SK-N-SH (cell line): ENCODE results near the gene MACROD2.

Source experiments
- EZH2phosphoT487 ChIP-seq: fragments of 200-600 bp; sonication (generic); IDR thresholded peaks from 2 replicates; pipeline ENCODE4 v1.6.1; 2017; ENCODE audit warnings: low read depth, mixed run types, mild to moderate bottlenecking, antibody characterized with exemption, moderate library complexity, borderline replicate concordance
- FOSL2 ChIP-seq: IDR thresholded peaks from 2 replicates; pipeline ENCODE4 v1.4.0; 2012; ENCODE audit warnings: low read depth, mild to moderate bottlenecking, moderate library complexity, borderline replicate concordance
- FOXJ3 ChIP-seq: sonication (generic); formaldehyde crosslinking; IDR thresholded peaks from 2 replicates; pipeline ENCODE4 v1.5.1; 2020; ENCODE audit warnings: mild to moderate bottlenecking, missing genetic modification reagents
- POLR2AphosphoS5 ChIP-seq: IDR thresholded peaks from 2 replicates; pipeline ENCODE4 v1.6.1; 2012; ENCODE audit warnings: low read depth, low read length
- RAD21 ChIP-seq: IDR thresholded peaks from 2 replicates; pipeline ENCODE4 v1.6.1; 2012; ENCODE audit warnings: mild to moderate bottlenecking, low read length
- RFX5 ChIP-seq: IDR thresholded peaks from 2 replicates; pipeline ENCODE4 v1.6.1; 2012; ENCODE audit warnings: mild to moderate bottlenecking, improper control_type of control experiment, low read length
- SMC3 ChIP-seq: IDR thresholded peaks from 2 replicates; pipeline ENCODE4 v1.6.1; 2012; ENCODE audit warnings: low read depth, low read length, improper control_type of control experiment
- TEAD4 ChIP-seq: IDR thresholded peaks from 2 replicates; pipeline ENCODE4 v1.4.0; 2012; ENCODE audit warnings: mild to moderate bottlenecking, borderline replicate concordance; ENCODE audit not compliant: insufficient read depth
- YY1 ChIP-seq: IDR thresholded peaks from 2 replicates; pipeline ENCODE4 v1.4.0; 2012; ENCODE audit warnings: low read depth, mild to moderate bottlenecking
- TF ChIP-seq, protein P1 (sequence below): fragments of 200-600 bp; sonication (generic); IDR thresholded peaks from 2 replicates; pipeline ENCODE4 v1.6.1; 2017; ENCODE audit warnings: antibody characterized with exemption, mild to moderate bottlenecking, moderate library complexity
- TF ChIP-seq, protein P2 (sequence below): IDR thresholded peaks from 2 replicates; pipeline ENCODE4 v1.6.1; 2012; ENCODE audit warnings: mild to moderate bottlenecking, low read depth, low read length, moderate library complexity
- TF ChIP-seq, protein P3 (sequence below): fragments of 150-350 bp; IDR thresholded peaks from 2 replicates; pipeline ENCODE4 v1.6.1; 2017; ENCODE audit warnings: antibody characterized with exemption, low read length, low read depth, borderline replicate concordance

DNA sequence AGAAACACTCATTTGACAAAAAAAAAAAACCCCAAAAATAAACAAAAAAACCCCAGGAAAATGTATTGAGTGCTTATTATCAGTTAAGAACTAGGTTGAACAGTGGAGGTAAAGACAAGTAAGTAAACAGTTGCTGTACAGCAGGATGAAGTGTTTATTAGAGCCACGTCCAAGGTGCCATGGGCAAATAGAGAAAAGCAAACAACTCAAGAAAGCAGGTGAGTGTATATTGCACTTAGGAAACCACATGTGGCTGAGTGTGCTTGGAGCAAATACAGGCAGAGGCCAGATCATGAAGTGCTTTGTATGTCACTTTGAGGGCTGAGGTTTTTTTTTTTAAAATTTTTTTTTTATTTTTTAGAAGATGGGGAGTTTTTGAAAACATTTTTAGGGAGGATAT is 98.3 kb downstream of the MACROD2 start:
- TF ChIP-seq RFX5, result no peak
- TF ChIP-seq FOSL2, result no peak
- TF ChIP-seq, protein P1, sequence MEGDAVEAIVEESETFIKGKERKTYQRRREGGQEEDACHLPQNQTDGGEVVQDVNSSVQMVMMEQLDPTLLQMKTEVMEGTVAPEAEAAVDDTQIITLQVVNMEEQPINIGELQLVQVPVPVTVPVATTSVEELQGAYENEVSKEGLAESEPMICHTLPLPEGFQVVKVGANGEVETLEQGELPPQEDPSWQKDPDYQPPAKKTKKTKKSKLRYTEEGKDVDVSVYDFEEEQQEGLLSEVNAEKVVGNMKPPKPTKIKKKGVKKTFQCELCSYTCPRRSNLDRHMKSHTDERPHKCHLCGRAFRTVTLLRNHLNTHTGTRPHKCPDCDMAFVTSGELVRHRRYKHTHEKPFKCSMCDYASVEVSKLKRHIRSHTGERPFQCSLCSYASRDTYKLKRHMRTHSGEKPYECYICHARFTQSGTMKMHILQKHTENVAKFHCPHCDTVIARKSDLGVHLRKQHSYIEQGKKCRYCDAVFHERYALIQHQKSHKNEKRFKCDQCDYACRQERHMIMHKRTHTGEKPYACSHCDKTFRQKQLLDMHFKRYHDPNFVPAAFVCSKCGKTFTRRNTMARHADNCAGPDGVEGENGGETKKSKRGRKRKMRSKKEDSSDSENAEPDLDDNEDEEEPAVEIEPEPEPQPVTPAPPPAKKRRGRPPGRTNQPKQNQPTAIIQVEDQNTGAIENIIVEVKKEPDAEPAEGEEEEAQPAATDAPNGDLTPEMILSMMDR, result no peak
- TF ChIP-seq, protein P2, sequence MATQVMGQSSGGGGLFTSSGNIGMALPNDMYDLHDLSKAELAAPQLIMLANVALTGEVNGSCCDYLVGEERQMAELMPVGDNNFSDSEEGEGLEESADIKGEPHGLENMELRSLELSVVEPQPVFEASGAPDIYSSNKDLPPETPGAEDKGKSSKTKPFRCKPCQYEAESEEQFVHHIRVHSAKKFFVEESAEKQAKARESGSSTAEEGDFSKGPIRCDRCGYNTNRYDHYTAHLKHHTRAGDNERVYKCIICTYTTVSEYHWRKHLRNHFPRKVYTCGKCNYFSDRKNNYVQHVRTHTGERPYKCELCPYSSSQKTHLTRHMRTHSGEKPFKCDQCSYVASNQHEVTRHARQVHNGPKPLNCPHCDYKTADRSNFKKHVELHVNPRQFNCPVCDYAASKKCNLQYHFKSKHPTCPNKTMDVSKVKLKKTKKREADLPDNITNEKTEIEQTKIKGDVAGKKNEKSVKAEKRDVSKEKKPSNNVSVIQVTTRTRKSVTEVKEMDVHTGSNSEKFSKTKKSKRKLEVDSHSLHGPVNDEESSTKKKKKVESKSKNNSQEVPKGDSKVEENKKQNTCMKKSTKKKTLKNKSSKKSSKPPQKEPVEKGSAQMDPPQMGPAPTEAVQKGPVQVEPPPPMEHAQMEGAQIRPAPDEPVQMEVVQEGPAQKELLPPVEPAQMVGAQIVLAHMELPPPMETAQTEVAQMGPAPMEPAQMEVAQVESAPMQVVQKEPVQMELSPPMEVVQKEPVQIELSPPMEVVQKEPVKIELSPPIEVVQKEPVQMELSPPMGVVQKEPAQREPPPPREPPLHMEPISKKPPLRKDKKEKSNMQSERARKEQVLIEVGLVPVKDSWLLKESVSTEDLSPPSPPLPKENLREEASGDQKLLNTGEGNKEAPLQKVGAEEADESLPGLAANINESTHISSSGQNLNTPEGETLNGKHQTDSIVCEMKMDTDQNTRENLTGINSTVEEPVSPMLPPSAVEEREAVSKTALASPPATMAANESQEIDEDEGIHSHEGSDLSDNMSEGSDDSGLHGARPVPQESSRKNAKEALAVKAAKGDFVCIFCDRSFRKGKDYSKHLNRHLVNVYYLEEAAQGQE, result no peak
- TF ChIP-seq POLR2AphosphoS5, result no peak
- TF ChIP-seq YY1, result no peak
- no peak for TF ChIP-seq EZH2phosphoT487
- TF ChIP-seq RAD21, result no peak
- TF ChIP-seq FOXJ3 (CRISPR knock-in tag), result no peak
- TF ChIP-seq, protein P3, sequence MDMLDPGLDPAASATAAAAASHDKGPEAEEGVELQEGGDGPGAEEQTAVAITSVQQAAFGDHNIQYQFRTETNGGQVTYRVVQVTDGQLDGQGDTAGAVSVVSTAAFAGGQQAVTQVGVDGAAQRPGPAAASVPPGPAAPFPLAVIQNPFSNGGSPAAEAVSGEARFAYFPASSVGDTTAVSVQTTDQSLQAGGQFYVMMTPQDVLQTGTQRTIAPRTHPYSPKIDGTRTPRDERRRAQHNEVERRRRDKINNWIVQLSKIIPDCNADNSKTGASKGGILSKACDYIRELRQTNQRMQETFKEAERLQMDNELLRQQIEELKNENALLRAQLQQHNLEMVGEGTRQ, result no peak
- no peak for TF ChIP-seq SMC3
- TF ChIP-seq TEAD4, result no peak
